ENCODE data around the gene KCTD2. TPM values are rescaled to one million over a fixed set of nuclear protein-coding genes. Genes with fewer than 3 reads are reported as not detected.

KCTD2 gene
- total RNA-seq, 1 experiment from 2014 or later, result 34.9 TPM

DNA sequence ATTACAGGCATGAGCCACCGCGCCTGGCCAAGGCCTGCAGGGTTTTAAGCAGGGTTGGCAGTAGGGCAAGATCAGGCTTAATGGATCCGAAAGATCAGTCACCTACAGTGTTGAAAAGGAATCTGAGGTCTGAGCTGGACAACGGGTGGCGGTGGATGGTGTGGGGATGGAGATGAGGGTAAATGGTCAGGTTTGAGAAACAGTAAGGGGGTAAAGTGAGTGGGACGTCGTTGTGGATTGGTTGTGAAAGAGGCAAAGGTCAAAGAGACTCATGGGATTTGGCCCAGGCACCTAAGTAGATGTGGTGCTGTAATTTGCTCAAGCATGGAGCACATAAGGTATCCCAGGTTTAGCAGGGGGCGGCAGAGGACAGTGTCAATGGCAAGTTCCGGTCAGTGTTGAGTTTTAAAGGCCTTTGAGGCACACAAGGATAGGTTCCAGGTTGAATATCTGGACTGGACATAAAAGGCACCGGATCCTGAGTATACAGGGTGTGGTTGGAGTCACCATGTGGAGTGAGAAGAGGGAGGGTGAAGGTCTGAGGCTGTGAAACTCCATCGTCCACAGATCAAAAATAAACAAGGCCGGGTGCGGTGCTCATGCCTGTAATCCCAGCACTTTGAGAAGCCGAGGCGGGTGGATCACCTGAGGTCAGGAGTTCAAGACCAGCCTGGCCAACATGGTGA is 39.6 kb downstream of the KCTD2 start:
- peaks cover 46% of the 10 kb centered on the region for H3K4me1 ChIP-seq (ENCODE audit: control insufficient read depth, insufficient read depth, low read length)
- peak overlapping the region; percentile 93 for H3K27ac ChIP-seq (ENCODE audit: low read length)
- no TSS peak for BruUV-seq (replicated peaks)
- ChIA-PET CTCF (no interaction called here), POLR2A (no interaction called here)
- no peak overlapping the region for H3K4me3 ChIP-seq (ENCODE audit: low read depth in 2 of 2, low read length in 2 of 2)
- DNase-seq (ENCODE audit: low read depth, low spot score), result no peak
- H3K27me3 ChIP-seq (ENCODE audit: control insufficient read depth, insufficient read depth, low read length), result no peaks in the 10 kb centered on the region
- TF ChIP-seq TCF7L2 (IDR thresholded peaks at IDR 0.05; ENCODE audit: low read depth, low read length) (no peak), SIN3A (IDR thresholded peaks at IDR 0.05; ENCODE audit: borderline replicate concordance, insufficient read depth, low read depth, low read length) (no peak), POLR2AphosphoS5 (IDR thresholded peaks at IDR 0.05; ENCODE audit: low read depth, low read length) (no peak)
- TF ChIP-seq, protein P1, sequence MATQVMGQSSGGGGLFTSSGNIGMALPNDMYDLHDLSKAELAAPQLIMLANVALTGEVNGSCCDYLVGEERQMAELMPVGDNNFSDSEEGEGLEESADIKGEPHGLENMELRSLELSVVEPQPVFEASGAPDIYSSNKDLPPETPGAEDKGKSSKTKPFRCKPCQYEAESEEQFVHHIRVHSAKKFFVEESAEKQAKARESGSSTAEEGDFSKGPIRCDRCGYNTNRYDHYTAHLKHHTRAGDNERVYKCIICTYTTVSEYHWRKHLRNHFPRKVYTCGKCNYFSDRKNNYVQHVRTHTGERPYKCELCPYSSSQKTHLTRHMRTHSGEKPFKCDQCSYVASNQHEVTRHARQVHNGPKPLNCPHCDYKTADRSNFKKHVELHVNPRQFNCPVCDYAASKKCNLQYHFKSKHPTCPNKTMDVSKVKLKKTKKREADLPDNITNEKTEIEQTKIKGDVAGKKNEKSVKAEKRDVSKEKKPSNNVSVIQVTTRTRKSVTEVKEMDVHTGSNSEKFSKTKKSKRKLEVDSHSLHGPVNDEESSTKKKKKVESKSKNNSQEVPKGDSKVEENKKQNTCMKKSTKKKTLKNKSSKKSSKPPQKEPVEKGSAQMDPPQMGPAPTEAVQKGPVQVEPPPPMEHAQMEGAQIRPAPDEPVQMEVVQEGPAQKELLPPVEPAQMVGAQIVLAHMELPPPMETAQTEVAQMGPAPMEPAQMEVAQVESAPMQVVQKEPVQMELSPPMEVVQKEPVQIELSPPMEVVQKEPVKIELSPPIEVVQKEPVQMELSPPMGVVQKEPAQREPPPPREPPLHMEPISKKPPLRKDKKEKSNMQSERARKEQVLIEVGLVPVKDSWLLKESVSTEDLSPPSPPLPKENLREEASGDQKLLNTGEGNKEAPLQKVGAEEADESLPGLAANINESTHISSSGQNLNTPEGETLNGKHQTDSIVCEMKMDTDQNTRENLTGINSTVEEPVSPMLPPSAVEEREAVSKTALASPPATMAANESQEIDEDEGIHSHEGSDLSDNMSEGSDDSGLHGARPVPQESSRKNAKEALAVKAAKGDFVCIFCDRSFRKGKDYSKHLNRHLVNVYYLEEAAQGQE (IDR thresholded peaks at IDR 0.05; ENCODE audit: insufficient read depth in 1 of 2, low read depth in 2 of 2, low read length in 1 of 2), result no peak
- TF ChIP-seq, protein P2, sequence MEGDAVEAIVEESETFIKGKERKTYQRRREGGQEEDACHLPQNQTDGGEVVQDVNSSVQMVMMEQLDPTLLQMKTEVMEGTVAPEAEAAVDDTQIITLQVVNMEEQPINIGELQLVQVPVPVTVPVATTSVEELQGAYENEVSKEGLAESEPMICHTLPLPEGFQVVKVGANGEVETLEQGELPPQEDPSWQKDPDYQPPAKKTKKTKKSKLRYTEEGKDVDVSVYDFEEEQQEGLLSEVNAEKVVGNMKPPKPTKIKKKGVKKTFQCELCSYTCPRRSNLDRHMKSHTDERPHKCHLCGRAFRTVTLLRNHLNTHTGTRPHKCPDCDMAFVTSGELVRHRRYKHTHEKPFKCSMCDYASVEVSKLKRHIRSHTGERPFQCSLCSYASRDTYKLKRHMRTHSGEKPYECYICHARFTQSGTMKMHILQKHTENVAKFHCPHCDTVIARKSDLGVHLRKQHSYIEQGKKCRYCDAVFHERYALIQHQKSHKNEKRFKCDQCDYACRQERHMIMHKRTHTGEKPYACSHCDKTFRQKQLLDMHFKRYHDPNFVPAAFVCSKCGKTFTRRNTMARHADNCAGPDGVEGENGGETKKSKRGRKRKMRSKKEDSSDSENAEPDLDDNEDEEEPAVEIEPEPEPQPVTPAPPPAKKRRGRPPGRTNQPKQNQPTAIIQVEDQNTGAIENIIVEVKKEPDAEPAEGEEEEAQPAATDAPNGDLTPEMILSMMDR (IDR thresholded peaks at IDR 0.05), result no peak
- H3K36me3 ChIP-seq (ENCODE audit: control insufficient read depth, insufficient read depth, low read length), result no peaks in the 10 kb centered on the region; the same call in 1 of the 2 replicates
- intact Hi-C loops (cut with micrococcal nuclease; ENCODE audit: unreplicated experiment) (no loop called here), in situ Hi-C loops (cut with HindIII; ENCODE audit: low pct_unique_long_range_greater_than_20kb, low sequenced_read_pairs) (no loop called here)
- H3K9me3 ChIP-seq (ENCODE audit: control insufficient read depth, insufficient read depth, low read depth, low read length), result no peaks in the 10 kb centered on the region
- ATAC-seq, result no peak

DNA sequence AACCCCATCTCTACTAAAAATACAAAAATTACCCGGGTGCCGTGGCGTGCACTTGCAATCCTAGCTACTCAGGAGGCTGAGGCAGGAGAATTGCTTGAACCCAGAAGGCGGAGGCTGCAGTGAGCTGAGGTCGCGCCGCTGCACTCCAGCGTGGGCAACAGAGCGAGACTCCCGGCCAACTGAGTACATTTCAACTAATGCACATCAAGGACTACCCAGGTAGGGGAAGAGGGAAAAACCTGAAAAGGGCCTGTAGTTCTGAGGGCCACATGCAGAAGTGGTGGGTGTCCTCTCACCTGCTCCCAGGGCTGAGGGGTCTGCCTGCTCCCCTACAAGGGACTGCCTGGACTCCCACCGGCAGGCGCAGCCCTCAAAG is 40.1 kb downstream of the KCTD2 start:
- TF ChIP-seq POLR2AphosphoS5 (IDR thresholded peaks at IDR 0.05; ENCODE audit: low read depth, low read length) (no peak), SIN3A (IDR thresholded peaks at IDR 0.05; ENCODE audit: borderline replicate concordance, insufficient read depth, low read depth, low read length) (no peak), TCF7L2 (IDR thresholded peaks at IDR 0.05; ENCODE audit: low read depth, low read length) (no peak)
- TF ChIP-seq, protein P2 (IDR thresholded peaks at IDR 0.05), result no peak
- TF ChIP-seq, protein P1 (IDR thresholded peaks at IDR 0.05; ENCODE audit: insufficient read depth in 1 of 2, low read depth in 2 of 2, low read length in 1 of 2), result no peak
- BruUV-seq (replicated peaks), result no TSS peak
- POLR2A ChIA-PET, result no interaction called here
- H3K27me3 ChIP-seq (ENCODE audit: control insufficient read depth, insufficient read depth, low read length), result no peaks in the 10 kb centered on the region
- no peaks in the 10 kb centered on the region; the same call in 1 of the 2 replicates for H3K36me3 ChIP-seq (ENCODE audit: control insufficient read depth, insufficient read depth, low read length)
- in situ Hi-C loops (cut with HindIII; ENCODE audit: low pct_unique_long_range_greater_than_20kb, low sequenced_read_pairs), result no loop called here
- H3K4me3 ChIP-seq (ENCODE audit: low read depth in 2 of 2, low read length in 2 of 2), result peak overlapping the region; percentile 56 to 76
- no peaks in the 10 kb centered on the region for H3K9me3 ChIP-seq (ENCODE audit: control insufficient read depth, insufficient read depth, low read depth, low read length)
- H3K27ac ChIP-seq (ENCODE audit: low read length), result peak overlapping the region; percentile 93
- H3K4me1 ChIP-seq (ENCODE audit: control insufficient read depth, insufficient read depth, low read length), result peaks cover 50% of the 10 kb centered on the region
- ATAC-seq (no peak), DNase-seq (ENCODE audit: low read depth, low spot score) (no peak)
- intact Hi-C loops (cut with micrococcal nuclease; ENCODE audit: unreplicated experiment), result no loop called here
- CTCF ChIA-PET, result no interaction called here

Data from Panc1 (cell line).